HEK293 (cell line): Measurements from ENCODE around the gene GLCE.

Experiments
- HIC1 ChIP-seq: fragments of 450-650 bp; formaldehyde crosslinking; IDR thresholded peaks from 2 replicates; pipeline ENCODE4 v1.5.1; 2016; ENCODE audit warnings: missing biosample characterization, missing genetic modification characterization
- TF ChIP-seq, protein P1 (sequence below): fragments of 450-650 bp; formaldehyde crosslinking; IDR thresholded peaks from 2 replicates; pipeline ENCODE4 v1.5.1; 2016; ENCODE audit warnings: missing biosample characterization, missing genetic modification characterization

- TF ChIP-seq, protein P1, sequence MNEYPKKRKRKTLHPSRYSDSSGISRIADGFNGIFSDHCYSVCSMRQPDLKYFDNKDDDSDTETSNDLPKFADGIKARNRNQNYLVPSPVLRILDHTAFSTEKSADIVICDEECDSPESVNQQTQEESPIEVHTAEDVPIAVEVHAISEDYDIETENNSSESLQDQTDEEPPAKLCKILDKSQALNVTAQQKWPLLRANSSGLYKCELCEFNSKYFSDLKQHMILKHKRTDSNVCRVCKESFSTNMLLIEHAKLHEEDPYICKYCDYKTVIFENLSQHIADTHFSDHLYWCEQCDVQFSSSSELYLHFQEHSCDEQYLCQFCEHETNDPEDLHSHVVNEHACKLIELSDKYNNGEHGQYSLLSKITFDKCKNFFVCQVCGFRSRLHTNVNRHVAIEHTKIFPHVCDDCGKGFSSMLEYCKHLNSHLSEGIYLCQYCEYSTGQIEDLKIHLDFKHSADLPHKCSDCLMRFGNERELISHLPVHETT (tag by site-specific recombination) = no peak
- TF ChIP-seq HIC1 (tag by site-specific recombination) = no peak
Measured at GRCh38 chr15:69119001-69119400, 41.4 kb upstream of the GLCE start.
